BE2C (cell line): Measurements from ENCODE around the gene PRICKLE4.

Experiments
- DNase-seq: peaks from one replicate; pipeline ENCODE4 v3.0.0-alpha.2; 2020
- H3K27me3 ChIP-seq: fragments of 250-450 bp; sonication (Bioruptor Pico); 2 replicates; pipeline ENCODE4 v1.5.1; 2020; ENCODE audit warnings: mild to moderate bottlenecking
- H3K36me3 ChIP-seq: fragments of 250-450 bp; sonication (Bioruptor Pico); 2 replicates; pipeline ENCODE4 v1.5.1; 2020; ENCODE audit warnings: mild to moderate bottlenecking
- H3K4me1 ChIP-seq: fragments of 250-450 bp; sonication (Bioruptor Pico); 2 replicates; pipeline ENCODE4 v1.5.1; 2020
- H3K4me3 ChIP-seq: 2 replicates; pipeline ENCODE4 v1.5.1; 2011; ENCODE audit warnings: low read depth, low read length
- H3K9me3 ChIP-seq: fragments of 250-450 bp; sonication (Bioruptor Pico); 2 replicates; pipeline ENCODE4 v1.5.1; 2020
- TF ChIP-seq, protein P1 (sequence below): IDR thresholded peaks from 2 replicates; pipeline ENCODE4 v1.5.1; 2012; ENCODE audit warnings: mild to moderate bottlenecking, low read depth, low read length

Gene PRICKLE4

DNA sequence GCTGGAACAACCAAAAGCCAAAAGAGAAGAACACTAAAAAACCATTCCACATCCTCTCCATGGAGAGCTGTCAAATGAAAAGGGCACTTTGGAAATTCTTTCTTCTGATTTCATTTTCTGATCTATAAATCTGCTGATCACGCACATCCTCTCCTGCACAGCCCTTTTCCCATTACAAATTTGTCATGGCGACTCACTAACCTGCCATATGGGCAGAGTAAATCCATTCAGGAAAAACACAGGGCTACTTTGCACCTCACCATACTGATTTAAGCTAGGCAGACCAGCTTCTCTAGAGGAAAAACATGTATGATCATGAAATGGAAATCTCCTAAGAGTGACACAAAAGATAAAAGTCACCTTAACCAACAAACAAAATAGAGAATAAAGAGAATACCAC is 32.9 kb downstream of the PRICKLE4 start:
- no peaks in the 10 kb centered on the region for H3K9me3 ChIP-seq
- no peaks in the 10 kb centered on the region for H3K27me3 ChIP-seq
- no peaks in the 10 kb centered on the region for H3K4me1 ChIP-seq
- H3K4me3 ChIP-seq, result no peak overlapping the region
- DNase-seq, result no peak
- TF ChIP-seq, protein P1, sequence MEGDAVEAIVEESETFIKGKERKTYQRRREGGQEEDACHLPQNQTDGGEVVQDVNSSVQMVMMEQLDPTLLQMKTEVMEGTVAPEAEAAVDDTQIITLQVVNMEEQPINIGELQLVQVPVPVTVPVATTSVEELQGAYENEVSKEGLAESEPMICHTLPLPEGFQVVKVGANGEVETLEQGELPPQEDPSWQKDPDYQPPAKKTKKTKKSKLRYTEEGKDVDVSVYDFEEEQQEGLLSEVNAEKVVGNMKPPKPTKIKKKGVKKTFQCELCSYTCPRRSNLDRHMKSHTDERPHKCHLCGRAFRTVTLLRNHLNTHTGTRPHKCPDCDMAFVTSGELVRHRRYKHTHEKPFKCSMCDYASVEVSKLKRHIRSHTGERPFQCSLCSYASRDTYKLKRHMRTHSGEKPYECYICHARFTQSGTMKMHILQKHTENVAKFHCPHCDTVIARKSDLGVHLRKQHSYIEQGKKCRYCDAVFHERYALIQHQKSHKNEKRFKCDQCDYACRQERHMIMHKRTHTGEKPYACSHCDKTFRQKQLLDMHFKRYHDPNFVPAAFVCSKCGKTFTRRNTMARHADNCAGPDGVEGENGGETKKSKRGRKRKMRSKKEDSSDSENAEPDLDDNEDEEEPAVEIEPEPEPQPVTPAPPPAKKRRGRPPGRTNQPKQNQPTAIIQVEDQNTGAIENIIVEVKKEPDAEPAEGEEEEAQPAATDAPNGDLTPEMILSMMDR, result no peak
- no peaks in the 10 kb centered on the region for H3K36me3 ChIP-seq

DNA sequence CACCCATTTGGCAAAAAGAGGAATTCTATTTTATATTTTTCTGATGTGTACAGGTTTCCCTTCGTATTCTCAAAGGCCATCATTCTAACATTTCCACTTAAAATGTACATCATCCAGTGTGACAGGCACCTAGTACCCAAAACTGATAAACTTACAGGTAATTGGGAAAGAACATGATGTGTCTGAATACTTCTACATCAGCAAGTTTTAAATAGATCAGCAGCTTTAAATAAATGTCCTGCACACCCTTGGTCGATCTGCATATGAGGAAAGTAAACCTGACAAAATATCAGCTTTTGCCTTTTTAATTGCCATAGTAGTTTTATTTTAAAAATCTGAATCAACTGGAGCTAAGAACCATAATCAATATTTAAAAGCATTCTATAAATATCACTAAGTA is 33.4 kb downstream of the PRICKLE4 start:
- no peak for DNase-seq
- Histone ChIP-seq H3K36me3 (no peaks in the 10 kb centered on the region), H3K9me3 (no peaks in the 10 kb centered on the region), H3K4me1 (no peaks in the 10 kb centered on the region), H3K27me3 (no peaks in the 10 kb centered on the region), H3K4me3 (no peak overlapping the region)
- TF ChIP-seq, protein P1, result no peak

DNA sequence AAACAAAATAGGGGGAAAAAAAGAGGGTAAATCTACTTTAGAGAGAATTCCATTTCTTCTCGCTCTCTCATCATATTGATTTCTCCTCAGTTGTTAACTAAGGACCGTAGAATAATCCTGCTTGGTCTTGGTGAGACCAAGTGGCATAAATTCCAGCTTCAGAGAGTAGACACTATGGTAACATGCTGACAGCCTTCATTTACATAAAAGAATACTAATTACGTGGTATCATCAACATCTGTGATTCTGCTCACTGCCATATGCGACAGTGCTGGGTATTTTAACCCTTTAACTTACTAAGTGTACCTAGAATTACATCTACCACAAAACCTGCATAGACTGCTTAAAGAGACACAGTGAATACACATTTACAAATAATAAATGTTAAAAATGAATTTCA is 34.0 kb downstream of the PRICKLE4 start:
- H3K9me3 ChIP-seq, result no peaks in the 10 kb centered on the region
- no peak overlapping the region for H3K4me3 ChIP-seq
- no peaks in the 10 kb centered on the region for H3K27me3 ChIP-seq
- no peak for DNase-seq
- no peaks in the 10 kb centered on the region for H3K4me1 ChIP-seq
- no peaks in the 10 kb centered on the region for H3K36me3 ChIP-seq
- TF ChIP-seq, protein P1, result no peak

- Histone ChIP-seq H3K27me3 (no peaks in the 10 kb centered on the region), H3K4me1 (no peaks in the 10 kb centered on the region), H3K36me3 (no peaks in the 10 kb centered on the region), H3K4me3 (no peak overlapping the region), H3K9me3 (no peaks in the 10 kb centered on the region)
- TF ChIP-seq, protein P1, result no peak
- DNase-seq, result no peak
Observed at GRCh38 chr6:41815587-41815986, 35.0 kb downstream of the PRICKLE4 start.

DNA sequence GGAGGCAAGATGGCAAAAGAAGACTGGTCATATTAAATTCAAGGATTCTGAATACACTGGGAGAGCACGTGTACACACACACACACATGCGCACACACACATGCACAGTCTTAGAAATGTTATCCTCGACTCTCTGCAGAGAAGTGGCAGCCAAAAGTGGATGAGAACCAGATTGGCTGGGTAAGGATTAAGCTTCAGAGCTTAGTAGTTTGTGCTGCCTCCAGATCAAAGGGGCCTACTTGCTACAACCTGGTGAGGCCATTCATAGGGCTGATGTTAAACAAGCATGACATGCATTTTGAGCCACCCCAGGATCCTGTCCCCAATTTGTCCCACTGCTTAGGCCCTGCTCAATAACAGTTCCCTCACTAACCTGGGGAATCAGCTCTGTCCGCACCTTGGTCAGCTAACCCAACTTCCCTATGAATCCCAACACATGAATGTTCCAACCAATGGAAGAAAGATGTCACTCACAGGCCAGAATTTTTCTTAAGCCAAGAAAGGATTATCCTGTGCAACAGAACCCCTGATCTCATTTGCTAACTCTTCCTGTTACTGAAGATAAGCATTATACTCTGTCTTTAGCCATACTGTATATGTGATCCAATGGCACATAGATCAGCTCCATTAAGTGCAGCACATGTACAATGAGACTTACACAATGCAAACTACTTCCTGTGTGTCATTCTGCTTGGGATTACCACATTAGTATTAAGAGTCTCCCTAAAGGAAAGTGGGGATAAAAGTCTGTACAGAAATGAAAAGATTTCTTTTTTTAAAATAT is 37.9 kb downstream of the PRICKLE4 start:
- Histone ChIP-seq H3K4me3 (no peak overlapping the region), H3K9me3 (no peaks in the 10 kb centered on the region), H3K4me1 (no peaks in the 10 kb centered on the region), H3K36me3 (no peaks in the 10 kb centered on the region), H3K27me3 (no peaks in the 10 kb centered on the region)
- no peak for DNase-seq
- TF ChIP-seq, protein P1, result no peak

DNA sequence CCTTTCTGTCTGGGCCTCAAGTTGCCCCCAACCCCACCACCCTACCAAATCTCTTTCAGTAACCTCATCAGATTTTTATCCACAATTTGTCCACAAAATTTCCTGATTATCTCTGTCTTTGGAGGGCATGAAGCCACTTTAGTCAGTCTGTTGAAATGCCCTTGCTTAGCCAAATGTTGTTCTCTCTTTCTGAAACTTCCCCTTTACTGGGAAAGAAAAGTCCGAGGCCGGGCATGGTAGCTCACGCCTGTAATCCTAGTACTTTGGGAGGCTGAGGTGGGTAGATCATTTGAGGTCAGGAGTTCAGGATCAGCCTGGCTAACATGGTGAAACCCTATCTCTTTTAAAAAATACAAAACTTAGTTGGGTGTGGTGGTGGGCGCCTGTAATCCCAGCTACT is 40.7 kb downstream of the PRICKLE4 start:
- Histone ChIP-seq H3K4me3 (no peak overlapping the region), H3K9me3 (no peaks in the 10 kb centered on the region), H3K27me3 (no peaks in the 10 kb centered on the region), H3K4me1 (no peaks in the 10 kb centered on the region), H3K36me3 (no peaks in the 10 kb centered on the region)
- no peak for DNase-seq
- TF ChIP-seq, protein P1, result no peak
